HG03103 (cell line): ENCODE measurements around the gene HACD2.

Experiments used
- ATAC-seq: cut with Tn5 transposase; IDR thresholded peaks from one replicate; pipeline ENCODE4 v1.9.1; 2021; ENCODE audit warnings: low read depth; ENCODE audit not compliant: unreplicated experiment

HACD2 gene

DNA sequence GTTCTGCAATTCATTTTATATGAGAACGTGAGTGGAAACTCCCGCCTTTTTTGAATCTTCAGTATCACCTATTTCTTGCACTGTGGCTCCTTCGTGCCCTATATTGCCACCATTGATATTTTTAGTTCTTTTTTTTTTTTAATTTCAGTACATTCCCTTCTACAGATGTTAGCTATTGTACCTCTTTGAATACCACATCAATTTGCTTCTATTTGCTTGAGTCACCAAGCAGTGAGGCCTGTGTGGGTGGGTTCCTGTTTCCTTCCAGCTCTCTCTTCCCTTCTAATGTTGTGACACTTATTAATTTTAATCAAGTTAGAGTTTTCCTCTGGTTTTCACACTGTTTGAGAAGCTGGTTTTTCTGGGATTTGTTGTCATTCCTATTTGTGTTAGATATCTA lies 8.7 kb downstream of the HACD2 start:
- ATAC-seq, result no peak

DNA sequence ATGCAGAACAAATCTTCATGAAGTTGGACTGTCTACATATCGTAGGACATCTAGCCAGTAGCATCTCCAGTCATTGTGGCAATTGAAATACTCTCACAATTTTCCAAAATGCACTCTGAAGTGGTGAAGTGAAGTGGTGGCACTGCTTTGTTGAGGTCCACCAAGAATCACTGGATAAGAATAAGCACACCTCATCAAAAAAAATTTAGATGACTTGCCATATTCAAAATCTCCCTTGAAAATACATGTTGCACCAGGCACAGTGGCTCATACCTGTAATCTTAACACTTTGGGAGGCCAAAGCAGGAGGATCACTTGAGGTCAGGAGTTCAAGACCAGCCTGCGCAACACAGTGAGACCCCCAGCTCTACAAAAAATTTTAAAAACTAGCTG lies 12.9 kb downstream of the HACD2 start:
- ATAC-seq, result no peak

DNA sequence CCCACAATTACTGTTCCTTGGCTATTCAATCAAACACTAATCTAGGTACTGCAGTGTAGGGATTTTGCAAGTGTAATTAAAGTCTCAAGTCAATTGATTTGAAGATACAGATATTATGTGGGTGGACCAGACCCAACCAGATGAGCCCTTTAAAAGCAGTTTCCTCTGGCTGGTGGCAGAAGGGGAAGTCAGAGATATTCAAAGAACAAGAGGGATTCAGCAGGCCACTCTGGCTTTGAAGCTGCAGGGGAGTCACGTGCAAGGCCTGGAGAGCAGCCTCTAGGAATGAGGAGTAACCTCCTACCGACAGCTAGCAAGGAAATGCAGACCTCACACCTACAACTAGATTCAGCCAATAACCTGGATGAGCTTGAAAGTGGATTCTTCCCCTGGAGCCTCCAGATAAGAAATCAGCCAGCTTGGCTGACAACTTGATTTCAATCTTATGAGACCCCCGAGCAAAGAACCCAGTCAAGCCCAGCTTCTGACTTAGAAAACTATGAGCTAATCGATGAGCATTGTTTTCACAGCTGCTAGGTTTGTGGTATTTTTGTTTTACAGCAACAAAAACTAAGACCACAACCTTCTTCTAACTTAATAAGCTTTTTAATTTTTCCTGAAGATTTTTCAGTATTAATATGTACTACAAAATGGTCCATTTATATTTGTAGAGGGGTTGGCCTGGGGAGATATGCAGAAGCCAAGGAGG lies 13.4 kb downstream of the HACD2 start:
- no peak for ATAC-seq

DNA sequence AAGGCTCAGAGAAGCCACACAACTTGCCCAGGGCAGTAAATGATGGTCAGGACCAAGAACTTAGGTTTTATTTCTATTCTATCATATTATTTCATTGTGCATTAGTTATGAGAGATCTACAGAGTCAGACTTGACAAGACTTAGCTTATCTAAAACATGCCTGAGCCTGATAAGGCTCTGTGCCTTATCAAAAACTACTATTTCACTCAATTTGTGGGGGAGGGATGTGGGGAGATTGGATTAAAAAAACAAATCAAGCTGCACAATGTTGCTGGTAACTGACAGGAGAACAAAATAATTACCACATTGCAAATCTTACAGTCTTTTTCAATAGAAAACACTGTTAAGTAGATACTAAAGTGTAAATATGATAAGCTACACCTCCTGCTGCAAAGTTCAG lies 16.0 kb downstream of the HACD2 start:
- no peak for ATAC-seq

DNA sequence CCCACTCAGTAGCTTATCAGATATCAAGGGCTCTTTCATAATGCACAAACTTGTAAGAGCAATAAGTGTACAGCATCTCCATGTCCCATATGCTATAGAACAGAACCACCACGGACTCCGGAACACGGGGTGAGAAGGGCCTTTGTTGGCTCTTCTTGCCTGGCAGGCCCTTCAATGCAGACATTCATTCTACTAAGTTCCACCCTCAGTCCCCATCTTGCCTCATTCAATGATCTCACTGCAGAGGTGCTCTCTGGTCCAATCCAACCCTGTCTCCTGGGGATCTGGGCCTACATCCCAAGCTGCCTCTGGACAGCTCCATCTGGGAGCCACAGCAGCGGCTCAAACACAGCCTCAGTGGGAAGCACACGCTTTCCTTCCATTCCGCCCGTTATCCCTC lies 16.8 kb downstream of the HACD2 start:
- no peak for ATAC-seq

DNA sequence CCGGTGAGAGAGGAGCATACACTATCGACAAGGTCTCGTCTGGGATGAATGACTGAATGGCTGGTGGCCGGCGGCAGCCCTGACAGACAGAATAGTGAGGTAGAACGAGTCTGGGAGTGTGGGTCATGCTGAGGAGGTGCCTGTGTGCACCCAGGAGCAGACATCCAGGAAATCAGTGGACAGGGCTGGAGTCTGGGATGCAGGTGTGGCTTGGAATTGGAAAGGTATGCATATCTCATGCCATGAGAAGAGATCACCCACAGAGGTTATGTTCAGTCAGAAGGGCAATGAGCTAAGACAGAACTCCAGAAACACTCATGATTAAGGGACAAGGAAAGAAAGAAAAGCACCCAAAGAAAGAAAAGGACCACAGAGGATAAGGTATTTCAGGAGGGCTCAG lies 20.8 kb downstream of the HACD2 start:
- no peak for ATAC-seq

DNA sequence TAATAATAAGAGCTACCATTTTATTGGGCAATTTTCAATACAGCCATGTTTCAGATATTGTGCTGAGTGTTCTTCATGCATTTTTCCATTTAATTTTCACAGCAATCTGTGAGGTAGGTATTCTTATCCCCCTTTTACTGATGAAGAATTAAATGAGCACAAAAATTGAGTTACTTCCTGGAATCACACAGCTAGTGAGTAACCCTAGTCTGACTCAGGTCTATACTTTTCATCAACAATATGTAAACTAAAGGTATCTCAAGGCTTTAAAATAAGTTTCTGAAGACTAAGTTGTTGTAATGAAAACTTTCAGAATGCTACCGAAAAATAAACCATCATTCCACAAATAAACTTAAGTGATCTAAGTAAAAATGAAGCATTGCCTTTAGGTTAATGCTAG lies 22.3 kb downstream of the HACD2 start:
- ATAC-seq, result no peak

DNA sequence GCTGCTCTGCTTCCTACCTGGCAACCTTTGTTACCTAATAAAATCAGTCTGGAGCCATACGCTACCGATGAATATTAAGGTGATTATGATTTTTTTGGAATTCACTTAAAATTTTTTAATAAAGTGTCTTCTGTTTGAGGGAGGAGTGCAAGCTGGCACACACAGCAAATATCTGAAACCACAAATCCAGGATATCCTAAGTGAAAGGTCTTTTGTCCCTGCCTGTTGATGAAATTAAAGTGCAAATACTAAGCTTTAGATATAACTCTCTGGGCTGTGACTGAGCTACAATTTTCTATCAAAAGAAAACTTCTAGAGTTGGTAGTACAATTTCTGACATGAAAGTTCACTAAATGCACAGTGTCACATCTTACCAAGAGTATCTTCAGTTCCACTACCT lies 23.7 kb downstream of the HACD2 start:
- ATAC-seq, result no peak

DNA sequence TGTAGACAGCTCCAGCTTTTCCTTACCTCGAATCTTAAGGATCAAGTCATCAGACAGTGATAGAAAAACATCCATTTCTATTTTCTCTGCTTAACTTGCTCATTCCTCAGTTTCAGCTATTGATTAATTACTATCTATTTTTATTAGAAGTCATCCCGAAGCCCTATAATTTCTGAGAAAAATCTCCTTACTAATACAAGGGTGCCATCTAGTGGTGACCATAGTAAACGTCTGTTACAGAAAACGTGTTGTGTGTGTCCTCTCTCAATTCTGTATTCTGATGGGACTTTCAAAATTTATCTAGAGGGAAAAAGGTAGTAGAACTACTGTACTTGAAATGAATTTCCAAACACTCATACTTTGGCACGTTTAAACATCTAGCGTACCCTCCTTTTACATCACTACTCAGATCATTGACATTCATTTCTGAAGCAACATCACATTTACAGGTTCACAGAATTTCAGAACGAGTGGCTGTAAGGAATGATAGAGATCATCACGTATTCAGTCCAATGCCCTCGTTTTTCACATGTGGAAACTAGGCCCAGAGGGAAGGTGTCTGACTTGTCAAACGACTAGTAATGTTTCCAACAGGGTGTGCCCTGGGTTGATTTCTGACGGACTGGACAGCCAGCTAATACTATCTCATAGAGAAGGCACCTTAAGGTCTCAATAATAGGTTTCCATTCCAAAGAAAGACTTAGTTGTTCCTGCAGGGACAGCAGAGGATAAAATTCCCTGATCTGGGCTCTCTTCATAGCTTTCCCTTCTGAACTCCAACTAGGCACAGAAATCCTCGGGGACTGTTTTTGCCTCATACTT lies 25.6 kb downstream of the HACD2 start:
- no peak for ATAC-seq

DNA sequence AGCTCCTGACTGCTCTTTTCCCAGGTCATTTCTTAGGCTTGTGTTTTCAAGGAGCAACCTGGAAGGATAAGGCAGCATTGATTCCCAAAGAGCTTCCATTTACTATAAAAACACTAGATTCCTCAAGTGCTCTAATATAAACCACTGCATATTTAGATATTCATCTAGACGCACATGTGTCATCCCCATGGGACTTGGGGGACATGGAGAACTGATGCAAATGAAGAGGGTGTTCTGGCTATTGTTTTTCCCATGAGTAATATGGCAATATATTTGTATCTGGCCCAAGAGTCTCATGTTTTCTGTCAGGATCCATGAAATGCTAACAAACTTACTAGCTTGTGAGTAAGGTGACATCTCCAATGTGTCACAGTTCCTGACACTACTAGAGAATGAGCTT lies 31.3 kb downstream of the HACD2 start:
- ATAC-seq, result no peak

DNA sequence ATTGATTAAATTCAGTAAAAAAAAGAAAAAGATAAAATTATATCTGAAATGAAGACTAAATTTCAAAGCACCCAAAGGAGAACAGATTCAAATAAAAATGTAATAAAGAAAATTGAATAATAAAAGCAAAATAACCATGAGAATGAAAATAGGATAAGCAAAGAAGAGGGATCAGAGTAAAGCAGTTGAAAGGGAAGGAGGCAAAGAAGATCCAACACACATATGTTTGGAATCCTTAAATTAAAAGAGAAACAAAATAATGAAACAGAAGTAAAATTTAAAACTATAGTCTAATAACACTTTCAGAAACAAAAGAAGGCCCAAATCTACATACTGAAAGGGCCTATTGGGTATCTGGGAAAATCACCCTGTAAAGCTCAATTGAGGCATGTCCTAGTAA lies 32.1 kb downstream of the HACD2 start:
- no peak for ATAC-seq

DNA sequence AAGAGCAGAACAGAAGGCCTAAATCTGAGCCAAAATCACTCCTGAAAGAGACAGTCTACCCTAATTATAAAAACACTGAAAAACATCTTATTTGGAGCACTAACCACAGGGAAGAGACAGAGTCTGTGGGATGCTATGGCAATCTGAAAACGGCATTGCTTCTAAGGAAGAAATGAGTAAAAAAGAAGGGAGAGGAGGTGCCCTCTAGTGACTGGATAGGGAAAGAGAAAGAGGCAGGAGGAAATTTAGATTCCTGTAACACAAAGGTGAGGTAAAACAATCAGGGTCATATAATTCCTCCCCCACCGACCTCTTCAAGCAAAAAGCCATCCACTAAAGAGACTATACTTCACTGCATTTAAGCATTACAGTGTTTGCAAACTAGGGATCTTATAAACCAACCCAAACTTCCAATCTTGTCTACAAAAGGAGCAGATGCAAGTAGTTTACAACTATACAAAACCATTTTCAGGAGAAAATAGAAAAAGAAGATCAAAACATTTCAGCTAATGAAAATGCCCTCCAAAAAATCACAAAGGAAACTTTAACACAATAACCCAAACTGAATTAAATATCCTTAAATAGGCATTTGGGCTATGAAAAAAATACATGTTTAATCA lies 32.6 kb downstream of the HACD2 start:
- ATAC-seq, result no peak

DNA sequence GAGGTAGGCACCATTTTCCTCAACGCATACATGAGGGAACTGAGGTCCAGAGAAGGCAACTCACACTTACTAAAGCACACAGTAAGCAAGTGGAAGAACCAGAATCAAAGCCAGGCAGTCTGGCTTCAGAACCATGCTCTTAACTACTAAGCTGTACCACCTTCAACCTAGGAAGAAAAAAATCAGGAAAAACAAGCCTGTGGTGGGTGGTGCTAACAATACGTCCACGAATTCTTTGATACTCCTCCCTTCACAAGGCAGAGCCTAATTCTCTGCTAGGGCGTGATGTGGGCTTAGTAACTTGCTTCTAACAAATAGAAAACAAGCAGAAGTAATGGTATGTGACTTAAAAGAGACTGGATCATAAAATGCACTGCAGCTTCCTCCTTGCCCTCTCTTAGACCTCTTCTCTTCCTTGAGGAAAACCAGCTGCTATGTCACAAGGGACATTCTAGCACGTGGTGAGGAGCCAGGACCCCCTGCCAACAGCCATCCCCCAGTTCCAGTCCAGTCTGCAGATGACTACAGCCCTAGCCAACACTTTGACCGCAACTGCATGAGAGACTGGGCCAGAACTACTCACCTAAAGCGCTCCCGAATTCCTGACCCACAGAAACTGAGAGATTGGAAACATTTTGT lies 36.9 kb downstream of the HACD2 start:
- no peak for ATAC-seq

DNA sequence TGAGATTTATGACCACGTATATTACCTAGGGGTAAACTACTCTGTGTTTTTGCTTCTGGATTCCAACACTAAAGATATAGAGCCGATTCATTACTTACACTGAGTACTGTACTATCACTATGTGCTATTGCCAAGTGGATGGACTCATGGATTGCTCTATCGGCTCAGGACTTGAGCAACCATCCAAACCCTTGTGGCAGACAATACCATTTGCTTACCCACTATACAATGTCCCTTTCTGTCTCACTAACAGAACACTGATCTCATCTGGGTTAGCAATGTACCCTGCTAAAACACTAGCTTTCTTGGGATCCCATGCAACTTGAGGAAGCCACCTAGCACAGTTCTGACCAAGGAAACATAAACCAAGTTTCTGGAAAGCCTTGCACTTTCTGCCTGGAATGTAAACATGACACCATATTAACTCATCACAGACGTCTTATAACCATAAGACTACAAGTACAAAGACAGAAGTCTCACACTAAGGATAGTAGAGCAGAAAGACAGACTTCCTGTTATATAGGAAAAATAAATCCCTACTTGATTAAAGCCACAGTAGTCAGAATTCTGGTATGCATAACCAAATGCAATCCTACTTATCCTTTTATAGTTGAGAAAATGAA lies 38.6 kb downstream of the HACD2 start:
- no peak for ATAC-seq

DNA sequence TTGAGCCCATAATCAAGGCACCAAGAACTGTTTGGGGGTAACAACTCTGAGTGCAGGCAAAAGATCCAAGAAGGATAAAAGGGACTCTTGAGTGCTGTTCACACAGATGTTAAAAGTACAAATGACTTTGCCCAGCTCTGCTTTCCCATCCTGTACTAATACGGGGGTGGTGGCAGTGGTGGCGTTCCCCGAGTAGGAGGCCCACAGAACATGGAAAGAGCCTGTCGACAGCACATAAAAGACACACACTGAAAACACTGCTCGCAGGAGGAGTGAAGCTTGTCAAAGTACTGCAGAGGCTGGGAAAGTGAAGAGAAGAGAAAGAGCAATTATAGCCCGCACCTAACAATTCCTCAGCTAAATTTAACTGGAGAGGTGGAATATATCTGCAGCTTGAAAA lies 40.9 kb downstream of the HACD2 start:
- no peak for ATAC-seq

DNA sequence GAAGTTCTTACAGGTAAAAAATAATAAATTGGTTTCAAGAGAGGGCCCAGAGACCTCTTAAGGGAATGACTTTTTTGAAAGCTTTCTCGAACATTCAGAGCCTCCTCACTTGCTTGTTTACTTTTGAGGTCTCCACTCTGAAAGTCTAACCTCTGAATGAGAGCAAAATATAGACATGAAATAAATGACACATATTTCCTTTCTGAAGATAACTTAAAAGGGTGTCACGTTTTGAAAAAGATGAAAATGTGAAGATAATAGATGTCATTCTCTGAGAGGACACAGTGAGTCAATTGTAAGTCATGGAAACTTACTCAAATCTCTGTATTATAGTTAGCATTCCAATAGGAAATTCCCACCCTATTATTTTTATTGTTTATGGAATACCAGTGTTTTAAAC lies 44.6 kb downstream of the HACD2 start:
- no peak for ATAC-seq

DNA sequence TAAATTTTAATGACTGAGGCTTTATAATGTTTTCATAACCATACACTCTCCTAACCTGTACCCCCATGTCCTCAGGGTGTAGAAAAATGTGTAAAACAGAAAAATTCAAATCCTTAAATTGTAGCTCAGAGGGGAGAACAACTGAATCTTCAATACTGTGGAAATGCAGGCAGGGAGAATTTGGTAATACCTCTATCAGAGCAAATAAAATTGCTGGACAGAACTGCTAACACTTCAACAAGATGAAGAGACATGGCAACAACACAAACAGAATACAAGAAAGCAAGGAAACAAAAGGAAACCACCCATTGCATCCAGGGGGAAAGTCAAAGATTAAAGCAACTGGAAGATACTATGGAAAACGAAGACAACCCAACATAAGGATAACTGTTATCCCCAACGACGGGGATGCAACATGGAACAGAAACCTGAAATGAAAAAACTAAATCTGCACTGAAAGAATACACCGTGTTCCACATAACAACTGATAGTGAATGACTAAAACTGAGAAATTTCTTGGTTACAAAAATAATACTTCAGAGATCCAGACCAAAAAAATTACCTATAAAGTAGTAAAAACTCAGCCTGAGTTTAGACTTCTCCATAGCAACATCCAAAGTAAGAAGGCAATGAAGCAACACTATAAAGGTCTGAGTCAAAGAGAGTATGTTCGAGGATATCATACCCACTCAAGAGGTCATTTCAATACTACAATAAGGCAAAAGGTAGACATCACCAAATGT lies 48.5 kb downstream of the HACD2 start:
- ATAC-seq, result peak; percentile 58

DNA sequence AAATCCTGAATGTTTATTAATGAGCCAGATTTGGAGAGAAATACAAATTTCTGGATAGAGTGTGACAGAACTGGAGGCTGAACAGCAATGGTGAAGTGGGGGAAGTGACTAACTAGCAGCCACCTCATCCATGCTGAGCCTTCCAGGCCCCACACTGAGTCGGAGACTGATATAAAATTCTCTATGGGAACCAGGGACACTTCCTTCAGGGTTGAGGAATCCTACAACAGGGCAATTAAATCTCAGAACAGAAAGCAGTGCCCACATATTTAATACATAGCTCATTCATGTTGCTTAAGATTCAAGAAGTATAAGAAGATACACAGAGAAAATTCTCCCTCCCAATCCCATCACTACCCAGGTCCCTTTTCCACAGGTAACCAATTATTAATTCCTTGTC lies 49.3 kb downstream of the HACD2 start:
- ATAC-seq, result no peak

DNA sequence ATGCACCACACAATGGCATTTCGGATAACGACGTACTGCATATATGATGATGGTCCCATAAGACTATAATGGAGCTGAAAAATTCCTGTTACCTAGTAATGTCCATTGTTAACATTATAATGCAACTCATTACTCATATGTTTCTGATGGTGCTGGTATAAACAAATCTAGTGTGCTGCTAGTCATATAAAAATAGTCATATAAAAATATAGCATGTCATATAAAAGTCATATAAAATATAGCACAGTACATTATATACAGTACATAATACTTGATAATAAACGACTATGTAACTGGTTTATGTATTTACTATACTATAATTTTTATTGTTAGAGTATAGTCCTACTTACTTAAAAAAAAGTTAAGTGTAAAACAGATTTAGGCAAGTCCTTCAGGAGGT lies 50.6 kb downstream of the HACD2 start:
- ATAC-seq, result no peak

DNA sequence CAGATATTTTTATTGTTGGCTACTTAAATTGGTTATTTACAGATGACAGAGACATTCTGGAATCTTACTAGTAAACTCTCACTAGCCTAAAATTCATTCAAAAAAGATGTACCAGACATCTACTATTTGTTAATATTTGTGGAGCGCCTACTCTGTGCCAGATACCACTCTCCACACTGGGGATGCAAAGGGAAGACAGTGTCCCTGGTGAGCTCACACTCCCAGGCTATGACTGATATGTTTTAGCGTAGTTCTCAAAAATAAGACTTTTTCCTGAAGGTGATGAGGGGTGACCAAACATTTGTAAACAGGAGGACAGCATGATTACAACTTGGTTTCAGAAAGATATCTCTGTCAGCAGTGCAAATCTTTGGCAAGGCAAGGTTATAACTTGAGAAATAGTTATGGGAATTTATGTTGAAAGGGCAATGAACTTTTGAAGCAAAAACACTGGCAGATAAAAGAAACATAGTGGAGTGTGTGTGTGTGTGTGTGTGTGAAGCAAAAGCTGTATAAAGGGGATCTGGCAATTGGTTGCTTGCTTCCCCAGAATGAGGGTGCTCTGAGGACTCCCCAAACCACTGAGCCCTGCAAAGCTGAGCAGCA lies 51.2 kb downstream of the HACD2 start:
- ATAC-seq, result no peak
